Endothelial cell of umbilical vein (primary cell): ENCODE data around the gene ITIH5.

ENCODE experiments used
- CTCF ChIP-seq, 2 donors: IDR thresholded peaks; 1 replicate in 1 of 2; 2 replicates in 1 of 2; pipeline ENCODE4 v1.5.1; 2011; ENCODE audit warnings: low read length in 2 of 2, mild to moderate bottlenecking in 2 of 2, moderate library complexity in 2 of 2, control low read depth in 1 of 2, inconsistent platforms in 1 of 2, low read depth in 1 of 2; ENCODE audit not compliant: insufficient read depth in 1 of 2; ENCODE audit errors: extremely low read depth in 1 of 2
- EZH2 ChIP-seq: IDR thresholded peaks from 2 replicates; pipeline ENCODE4 v1.6.1; 2012; ENCODE audit warnings: borderline replicate concordance, low read depth, mild to moderate bottlenecking, moderate library complexity, low read length, inconsistent platforms; ENCODE audit not compliant: severe bottlenecking
- MAX ChIP-seq: IDR thresholded peaks from 2 replicates; pipeline ENCODE4 v1.6.1; 2011; ENCODE audit not compliant: insufficient read depth, insufficient read length
- POLR2A ChIP-seq: IDR thresholded peaks from 2 replicates; pipeline ENCODE4 v1.6.1; 2012; ENCODE audit warnings: low read depth, mild to moderate bottlenecking, control low read depth, low read length

- no peak for TF ChIP-seq CTCF (IDR thresholded peaks at IDR 0.05; ENCODE audit: extremely low read depth in 1 of 2, insufficient read depth in 1 of 2, low read depth in 1 of 2, low read length in 2 of 2)
- no peak for TF ChIP-seq POLR2A
- no peak for TF ChIP-seq MAX
- TF ChIP-seq EZH2 = no peak
Observed at GRCh38 chr10:7560519-7560918, 106.2 kb downstream of the ITIH5 start.
